NCI-H2171 treated with DMSO at 0.1 percent for 48 hours (cell line): ENCODE results near the gene KANSL1.
"Not testable (repeated sequence)": the region's sequence is repeated elsewhere in the genome, so short reads cannot be mapped to it uniquely, and the experiment has no call there.

Source experiments
- DNase-seq: peaks from one replicate; lab custom pipeline; 2025; lab: John Stamatoyannopoulos, UW

KANSL1 gene

DNA sequence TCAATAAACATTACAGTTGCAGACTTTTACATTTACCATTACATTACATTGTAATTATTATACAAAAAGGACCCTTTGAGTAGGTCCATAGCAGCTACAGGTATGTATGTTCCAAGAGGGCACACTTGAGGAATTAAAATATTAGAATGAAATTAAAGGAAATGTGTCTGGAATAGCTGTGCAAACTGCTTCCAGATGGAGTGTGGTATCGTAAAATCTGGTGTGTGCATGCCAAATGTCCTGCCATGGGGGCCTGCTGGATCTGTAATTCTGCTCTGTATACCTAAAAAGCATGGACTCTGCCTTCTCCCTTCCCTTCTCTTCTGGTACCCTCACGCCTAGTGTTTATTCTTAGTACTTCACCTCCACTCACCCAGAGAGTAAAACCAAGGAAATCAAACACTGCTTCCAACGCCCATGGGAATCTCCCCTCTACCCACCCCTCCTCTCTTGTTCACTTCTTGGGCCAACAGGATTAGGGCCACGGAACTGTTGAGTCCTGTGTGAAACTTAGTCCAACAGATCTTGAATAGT is 155.4 kb downstream of the KANSL1 start:
- DNase-seq, result no peak

- no peak for DNase-seq
These were observed 156.7 kb downstream of the KANSL1 start for GRCh38 chr17:46036491-46036890.

DNA sequence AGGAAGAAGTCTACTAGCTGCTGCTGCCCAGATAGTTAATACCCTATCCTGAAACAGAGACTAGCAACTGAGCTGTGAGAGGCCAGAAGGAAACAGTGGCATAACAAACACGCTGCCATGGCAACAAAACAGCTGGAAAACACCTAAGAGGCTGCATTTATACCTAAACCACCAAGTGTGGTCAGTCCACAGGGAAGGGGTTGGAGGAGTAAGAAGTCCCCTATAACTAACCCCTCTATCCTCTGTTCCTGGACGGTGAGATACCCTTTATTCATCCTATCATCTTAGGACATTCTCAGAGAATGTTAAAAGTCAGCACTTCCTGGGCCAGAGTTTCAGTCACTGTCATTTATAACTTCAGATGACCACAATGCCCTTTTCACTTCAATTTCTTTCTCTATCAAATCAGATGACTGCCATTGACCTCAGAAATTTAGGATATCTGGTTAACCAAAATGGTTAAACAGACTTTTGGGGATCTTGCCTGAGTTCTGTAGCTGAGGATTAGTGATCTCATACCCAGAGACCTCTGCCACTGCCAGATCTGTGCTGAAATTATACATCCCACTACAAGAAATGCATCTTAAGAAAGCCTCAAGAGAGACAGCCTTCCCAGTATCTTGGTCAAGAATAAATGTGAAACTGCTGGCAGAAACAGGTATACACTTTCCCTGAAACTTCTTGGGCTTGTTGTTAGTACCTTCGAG is 158.0 kb downstream of the KANSL1 start:
- no peak for DNase-seq

- no peak for DNase-seq
These were observed 159.8 kb downstream of the KANSL1 start for GRCh38 chr17:46033392-46033791.

- DNase-seq, result no peak
These were observed 160.3 kb downstream of the KANSL1 start for GRCh38 chr17:46032909-46033308.

GRCh38 chr17:46031920-46032319 is 161.3 kb downstream of the KANSL1 start:
- no peak for DNase-seq

DNA sequence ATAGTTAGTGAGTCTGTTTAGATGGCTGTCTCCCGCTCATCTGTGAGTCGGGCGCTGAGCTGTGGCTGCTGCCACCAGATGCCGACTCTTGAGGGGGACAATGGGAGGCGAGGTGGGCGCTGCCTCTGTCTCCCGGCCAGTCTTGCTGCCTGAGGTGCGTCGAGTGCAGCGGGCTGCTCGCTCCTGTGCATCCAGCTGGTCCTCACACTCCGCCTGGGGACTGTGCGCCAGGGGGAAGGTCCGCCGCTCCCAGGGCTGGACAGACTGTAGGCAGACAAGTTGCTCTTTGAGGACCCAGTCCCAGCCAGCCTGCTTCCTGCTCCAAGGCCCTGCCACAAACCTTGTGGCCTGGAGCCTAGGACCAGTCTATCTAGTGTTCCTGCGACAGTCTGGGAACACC is 161.8 kb downstream of the KANSL1 start:
- no peak for DNase-seq

DNA sequence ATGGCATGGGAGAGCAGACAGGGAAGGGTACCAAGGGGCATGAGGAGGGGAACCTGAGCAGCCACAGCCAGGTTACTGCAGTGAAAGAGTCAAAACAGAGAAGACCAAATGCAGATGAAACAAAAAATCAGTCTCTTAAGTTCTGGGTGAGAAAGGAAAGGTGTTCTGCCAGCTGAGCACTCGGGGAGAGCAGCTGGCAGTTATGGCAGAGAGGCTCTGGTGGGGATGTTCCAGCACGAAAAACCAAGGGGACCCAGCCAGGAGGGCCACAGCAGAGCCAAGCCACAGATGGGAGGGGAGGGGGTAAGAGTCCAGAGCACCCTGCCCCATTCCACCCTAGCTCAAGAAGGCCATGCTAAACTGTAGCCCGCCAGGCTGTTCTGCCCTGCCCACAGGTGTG is 162.5 kb downstream of the KANSL1 start:
- no peak for DNase-seq

DNA sequence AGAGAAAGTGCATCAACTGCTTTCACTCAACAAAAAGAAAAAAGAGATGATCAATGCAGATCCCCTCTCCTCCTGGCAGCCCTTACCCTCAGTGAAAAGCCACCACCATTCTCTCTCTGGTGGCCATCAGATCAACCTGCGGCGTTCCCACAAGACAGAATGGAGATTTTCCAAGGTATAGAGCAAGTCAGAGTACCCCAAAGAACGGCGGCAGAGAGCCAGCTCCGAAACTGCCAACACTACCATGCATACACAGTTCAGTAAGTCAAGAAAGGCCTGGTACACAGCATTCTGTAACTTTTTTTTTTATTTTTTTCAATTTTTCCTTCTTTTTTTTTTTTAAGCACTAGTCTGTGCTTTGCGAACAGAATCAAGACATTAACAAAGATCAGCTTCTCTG is 163.6 kb downstream of the KANSL1 start:
- DNase-seq, result no peak

DNA sequence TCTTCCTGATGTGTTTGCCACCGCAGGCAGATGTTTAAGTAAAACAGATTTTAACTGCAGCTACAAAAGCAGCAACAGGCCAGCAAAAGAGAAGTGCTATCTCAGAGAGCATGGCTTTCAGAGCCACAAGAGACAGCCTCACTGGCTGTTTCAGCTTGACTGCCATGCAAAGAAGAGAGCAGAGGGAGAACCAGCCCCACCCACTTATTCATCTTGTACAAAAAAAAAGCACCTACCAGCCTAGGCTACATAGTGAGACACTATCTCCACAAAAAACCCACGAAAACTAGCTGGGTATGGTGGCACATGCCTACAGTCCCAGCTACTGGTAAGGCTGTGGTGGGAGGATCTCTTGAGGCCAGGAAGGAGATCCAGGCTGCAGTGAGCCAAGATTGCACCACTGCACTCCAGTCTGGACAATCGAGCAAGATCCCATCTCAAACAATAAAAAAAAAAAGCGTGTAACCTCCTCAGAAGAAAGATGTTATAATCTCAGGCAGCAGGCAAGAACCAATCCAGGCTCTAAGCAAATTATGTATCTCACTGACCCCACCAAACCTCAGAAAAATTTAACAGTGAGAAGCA is 164.2 kb downstream of the KANSL1 start:
- DNase-seq, result no peak

DNA sequence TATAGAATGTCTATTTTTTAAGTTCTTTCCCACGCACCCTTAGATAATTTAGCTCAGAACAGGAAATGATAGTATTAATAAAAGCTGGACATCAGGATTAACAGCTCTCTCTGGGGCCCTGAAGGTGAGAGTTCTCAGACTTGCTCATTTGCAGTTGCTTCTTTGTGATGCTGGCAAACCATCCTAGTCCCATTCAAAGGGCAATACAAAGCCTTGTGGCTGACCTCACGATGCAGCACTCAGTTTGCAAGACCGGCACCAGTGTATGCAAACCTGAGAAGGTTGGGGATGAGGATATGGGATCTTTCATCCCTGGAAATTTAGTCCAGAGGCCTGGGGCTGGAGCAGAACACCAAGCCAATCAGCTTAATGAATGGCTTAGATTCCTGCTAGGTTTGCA is 164.9 kb downstream of the KANSL1 start:
- no peak for DNase-seq

DNA sequence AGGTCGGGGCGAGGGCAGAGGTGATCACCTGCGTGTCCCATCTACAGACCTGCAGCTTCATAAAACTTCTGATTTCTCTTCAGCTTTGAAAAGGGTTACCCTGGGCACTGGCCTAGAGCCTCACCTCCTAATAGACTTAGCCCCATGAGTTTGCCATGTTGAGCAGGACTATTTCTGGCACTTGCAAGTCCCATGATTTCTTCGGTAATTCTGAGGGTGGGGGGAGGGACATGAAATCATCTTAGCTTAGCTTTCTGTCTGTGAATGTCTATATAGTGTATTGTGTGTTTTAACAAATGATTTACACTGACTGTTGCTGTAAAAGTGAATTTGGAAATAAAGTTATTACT is 165.3 kb downstream of the KANSL1 start:
- no peak for DNase-seq

DNA sequence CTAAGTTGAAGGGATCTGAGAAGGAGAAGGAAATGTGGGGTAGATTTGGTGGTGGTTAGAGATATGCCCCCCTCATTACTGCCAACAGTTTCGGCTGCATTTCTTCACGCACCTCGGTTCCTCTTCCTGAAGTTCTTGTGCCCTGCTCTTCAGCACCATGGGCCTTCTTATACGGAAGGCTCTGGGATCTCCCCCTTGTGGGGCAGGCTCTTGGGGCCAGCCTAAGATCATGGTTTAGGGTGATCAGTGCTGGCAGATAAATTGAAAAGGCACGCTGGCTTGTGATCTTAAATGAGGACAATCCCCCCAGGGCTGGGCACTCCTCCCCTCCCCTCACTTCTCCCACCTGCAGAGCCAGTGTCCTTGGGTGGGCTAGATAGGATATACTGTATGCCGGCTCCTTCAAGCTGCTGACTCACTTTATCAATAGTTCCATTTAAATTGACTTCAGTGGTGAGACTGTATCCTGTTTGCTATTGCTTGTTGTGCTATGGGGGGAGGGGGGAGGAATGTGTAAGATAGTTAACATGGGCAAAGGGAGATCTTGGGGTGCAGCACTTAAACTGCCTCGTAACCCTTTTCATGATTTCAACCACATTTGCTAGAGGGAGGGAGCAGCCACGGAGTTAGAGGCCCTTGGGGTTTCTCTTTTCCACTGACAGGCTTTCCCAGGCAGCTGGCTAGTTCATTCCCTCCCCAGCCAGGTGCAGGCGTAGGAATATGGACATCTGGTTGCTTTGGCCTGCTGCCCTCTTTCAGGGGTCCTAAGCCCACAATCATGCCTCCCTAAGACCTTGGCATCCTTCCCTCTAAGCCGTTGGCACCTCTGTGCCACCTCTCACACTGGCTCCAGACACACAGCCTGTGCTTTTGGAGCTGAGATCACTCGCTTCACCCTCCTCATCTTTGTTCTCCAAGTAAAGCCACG is 165.9 kb downstream of the KANSL1 start:
- DNase-seq, result peak; percentile 32

DNA sequence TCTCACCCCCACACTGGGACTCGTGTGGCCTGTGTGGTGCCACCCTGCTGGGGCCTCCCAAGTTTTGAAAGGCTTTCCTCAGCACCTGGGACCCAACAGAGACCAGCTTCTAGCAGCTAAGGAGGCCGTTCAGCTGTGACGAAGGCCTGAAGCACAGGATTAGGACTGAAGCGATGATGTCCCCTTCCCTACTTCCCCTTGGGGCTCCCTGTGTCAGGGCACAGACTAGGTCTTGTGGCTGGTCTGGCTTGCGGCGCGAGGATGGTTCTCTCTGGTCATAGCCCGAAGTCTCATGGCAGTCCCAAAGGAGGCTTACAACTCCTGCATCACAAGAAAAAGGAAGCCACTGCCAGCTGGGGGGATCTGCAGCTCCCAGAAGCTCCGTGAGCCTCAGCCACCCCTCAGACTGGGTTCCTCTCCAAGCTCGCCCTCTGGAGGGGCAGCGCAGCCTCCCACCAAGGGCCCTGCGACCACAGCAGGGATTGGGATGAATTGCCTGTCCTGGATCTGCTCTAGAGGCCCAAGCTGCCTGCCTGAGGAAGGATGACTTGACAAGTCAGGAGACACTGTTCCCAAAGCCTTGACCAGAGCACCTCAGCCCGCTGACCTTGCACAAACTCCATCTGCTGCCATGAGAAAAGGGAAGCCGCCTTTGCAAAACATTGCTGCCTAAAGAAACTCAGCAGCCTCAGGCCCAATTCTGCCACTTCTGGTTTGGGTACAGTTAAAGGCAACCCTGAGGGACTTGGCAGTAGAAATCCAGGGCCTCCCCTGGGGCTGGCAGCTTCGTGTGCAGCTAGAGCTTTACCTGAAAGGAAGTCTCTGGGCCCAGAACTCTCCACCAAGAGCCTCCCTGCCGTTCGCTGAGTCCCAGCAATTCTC is 166.8 kb downstream of the KANSL1 start:
- no peak for DNase-seq

- no peak for DNase-seq
These were observed 167.6 kb downstream of the KANSL1 start for GRCh38 chr17:46025510-46026165.

DNA sequence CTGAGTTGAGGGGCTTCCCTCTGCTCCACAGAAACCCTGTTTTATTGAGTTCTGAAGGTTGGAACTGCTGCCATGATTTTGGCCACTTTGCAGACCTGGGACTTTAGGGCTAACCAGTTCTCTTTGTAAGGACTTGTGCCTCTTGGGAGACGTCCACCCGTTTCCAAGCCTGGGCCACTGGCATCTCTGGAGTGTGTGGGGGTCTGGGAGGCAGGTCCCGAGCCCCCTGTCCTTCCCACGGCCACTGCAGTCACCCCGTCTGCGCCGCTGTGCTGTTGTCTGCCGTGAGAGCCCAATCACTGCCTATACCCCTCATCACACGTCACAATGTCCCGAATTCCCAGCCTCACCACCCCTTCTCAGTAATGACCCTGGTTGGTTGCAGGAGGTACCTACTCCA is 168.2 kb downstream of the KANSL1 start:
- DNase-seq, result no peak

- no peak for DNase-seq
These were observed 168.6 kb downstream of the KANSL1 start for GRCh38 chr17:46024590-46024989.

DNA sequence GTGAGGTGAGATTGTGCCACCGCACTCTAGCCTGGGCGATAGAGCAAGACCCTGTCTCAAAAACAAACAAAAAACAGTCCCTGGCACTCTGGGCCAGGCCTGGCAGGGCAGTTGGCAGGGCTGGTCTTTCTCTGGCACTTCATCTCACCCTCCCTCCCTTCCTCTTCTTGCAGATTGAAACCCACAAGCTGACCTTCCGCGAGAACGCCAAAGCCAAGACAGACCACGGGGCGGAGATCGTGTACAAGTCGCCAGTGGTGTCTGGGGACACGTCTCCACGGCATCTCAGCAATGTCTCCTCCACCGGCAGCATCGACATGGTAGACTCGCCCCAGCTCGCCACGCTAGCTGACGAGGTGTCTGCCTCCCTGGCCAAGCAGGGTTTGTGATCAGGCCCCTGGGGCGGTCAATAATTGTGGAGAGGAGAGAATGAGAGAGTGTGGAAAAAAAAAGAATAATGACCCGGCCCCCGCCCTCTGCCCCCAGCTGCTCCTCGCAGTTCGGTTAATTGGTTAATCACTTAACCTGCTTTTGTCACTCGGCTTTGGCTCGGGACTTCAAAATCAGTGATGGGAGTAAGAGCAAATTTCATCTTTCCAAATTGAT is 169.3 kb downstream of the KANSL1 start:
- DNase-seq, result no peak

GRCh38 chr17:46023366-46023765 is 169.9 kb downstream of the KANSL1 start:
- DNase-seq, result not testable (repeated sequence)

DNA sequence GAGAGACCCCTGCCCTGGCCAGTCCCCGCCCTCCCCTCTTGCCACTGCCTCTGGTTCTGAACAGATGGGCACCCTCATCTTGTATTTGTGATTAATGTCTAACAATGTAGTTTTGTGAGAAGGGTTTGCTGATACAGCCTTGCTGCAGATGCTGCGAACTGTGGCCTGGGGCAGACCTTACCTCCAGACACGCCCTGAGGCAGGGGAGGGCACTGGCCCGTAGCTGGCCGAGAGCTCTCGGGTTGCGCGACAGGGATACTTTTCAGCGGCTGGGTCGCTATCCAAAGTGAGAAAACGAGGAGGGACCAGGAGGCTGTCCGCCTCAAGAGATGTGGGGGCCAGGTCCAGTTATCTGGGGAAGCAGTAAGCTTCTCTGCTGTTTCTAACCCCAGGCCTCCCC is 172.2 kb downstream of the KANSL1 start:
- DNase-seq, result no peak
